GM12891 (cell line): ENCODE data around the gene CCT5.

ENCODE experiments used
- POLR2A ChIP-seq: IDR thresholded peaks from 2 replicates; pipeline ENCODE4 v1.6.1; 2011; ENCODE audit warnings: low read depth, low read length, control low read depth
- POLR2AphosphoS5 ChIP-seq: IDR thresholded peaks from 2 replicates; pipeline ENCODE4 v1.6.1; 2011; ENCODE audit warnings: low read depth, low read length, control low read depth
- POU2F2 ChIP-seq: IDR thresholded peaks from 2 replicates; pipeline ENCODE4 v1.6.1; 2011; ENCODE audit warnings: low read depth, mild to moderate bottlenecking, control low read depth, low read length, moderate library complexity
- SPI1 ChIP-seq: IDR thresholded peaks from 2 replicates; pipeline ENCODE4 v1.6.1; 2011; ENCODE audit warnings: low read depth, low read length, control low read depth
- TAF1 ChIP-seq: IDR thresholded peaks from 2 replicates; pipeline ENCODE4 v1.6.1; 2011; ENCODE audit warnings: low read depth, low read length, control low read depth

DNA sequence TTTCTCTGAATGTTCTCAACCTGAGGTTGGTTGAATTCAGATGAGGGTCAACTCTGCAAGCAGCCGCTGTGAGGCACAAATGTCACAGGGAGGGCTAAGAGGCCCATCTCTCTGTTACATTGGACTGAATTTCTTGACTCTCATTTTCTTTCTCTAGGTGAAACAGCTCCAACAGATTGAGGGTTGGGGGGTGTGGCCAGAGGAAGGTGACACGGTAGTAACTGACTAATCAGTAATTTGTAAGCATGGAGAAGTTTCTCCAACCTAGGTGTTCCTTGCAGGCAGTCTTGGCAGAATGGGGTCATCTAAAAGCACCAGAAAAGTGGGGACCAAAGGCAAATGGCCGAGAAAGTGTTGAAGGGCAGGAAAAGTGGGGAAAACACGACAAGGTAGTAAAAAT is 16.8 kb downstream of the CCT5 start:
- TF ChIP-seq POLR2AphosphoS5 (no peak), TAF1 (no peak), POLR2A (no peak), POU2F2 (no peak), SPI1 (no peak)
